Measurements from ENCODE around the gene PTPRC.

Gene PTPRC

DNA sequence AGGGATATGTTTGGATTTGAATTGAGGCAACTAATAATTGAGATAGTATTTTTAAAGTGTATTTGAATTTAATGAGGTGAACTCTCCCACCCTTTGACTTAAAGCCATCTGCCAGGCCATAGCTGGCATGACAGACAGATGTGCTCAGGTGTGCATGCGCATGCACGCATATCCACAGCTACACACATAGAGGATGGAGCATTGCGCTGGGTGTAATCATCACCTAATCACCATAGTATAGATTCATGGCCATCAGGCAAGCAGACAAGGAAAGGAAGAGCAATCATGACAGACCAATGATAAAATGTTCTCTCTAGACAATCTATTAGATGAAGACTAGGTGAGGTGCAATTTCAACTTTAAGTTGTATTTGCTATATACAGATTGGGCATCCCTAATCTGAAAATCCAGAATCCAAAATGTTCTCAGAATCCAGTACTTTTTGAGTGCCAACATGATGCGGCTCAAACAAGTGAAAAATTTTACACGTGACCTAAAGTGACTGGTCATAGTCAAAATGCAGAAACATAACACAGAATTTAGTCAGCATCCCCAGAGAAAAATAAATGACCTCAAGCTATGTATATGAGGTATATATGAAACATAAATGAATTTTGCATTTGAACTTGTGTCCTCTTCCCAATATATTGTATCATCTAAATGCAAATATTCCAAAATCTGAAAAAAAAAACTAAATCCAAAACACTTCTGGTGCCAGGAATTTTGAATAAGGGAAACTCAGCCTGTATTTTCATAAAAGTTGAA lies 70.1 kb downstream of the PTPRC start:
- no peak for DNase-seq

- DNase-seq, result no peak
Observed at GRCh38 chr1:198711837-198712236, 73.0 kb downstream of the PTPRC start.

DNA sequence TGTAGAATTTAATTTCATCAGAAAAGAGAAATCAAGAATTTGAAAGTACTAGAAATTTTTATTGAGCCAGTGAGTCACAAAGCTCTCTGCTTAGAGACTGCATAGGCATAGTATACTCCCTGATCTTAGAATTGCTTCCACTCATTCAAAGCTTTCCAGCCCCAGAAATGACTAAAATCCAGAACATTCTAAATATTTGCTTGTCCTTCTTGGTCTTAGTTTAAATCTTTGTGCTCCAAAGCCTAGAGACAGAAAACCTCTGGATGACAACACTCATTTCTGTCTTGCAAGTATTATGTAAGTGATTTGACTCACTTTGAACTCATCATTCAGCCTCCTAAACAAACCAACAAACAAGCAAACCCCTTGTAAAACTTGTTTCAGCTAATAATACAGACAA lies 74.2 kb downstream of the PTPRC start:
- DNase-seq, result no peak

DNA sequence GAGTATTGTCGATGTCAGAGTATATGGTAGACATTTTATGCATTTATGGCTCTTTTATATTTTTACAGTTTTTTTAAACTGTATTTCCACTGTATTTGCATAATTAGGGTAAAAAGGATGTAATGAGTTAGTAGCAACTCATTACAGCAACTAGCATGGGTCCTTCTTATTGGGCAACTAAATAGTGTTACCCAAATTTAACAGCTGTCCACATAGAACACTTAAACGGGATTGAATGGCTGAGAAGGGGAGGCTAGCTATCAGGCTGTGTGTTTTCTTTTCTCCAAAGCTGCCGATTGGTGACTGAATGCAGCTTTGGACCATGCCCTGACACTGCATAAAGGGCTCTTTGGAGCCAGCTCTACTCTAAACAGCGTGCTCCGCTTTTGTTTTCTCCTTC lies 75.4 kb downstream of the PTPRC start:
- DNase-seq, result no peak

DNA sequence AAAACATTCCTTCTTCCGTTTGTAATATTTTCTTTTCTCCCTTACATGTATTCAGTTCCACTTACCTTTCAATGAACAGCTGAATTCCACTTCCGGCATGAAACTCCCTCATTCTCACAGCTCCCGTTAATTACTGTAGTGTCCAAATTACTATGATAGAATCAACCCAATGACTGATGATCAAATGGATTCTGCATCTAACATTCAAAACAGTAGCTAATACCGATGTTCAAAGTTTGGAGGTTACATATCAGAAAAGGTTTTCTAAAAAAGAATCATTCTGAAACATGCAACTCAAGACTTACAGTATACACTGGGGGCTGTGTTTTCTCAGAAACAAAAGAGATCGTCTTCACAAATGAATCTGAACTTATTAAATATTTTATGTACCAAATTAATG lies 77.2 kb downstream of the PTPRC start:
- DNase-seq, result no peak

DNA sequence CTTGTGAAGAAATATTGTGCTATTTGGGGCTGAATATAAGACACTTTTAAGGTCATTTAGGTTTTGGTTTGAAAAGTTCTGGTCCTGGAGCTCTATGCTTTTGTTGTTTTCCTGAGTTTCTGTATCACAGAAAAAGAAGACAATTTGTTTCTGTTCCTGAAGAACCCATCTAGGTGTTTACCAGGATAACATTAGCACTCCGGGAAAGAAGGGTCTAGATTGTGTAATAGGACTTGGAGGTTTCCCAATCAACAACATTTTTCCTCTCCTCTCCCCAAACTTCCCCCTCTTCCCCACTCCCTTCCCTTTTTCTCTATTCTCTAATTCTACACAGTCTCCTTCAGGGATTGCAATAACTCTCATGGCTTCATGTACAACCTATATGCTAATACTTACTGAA lies 78.7 kb downstream of the PTPRC start:
- no peak for DNase-seq

- DNase-seq, result no peak
Observed at GRCh38 chr1:198723127-198723526, 84.3 kb downstream of the PTPRC start.

GRCh38 chr1:198725090-198725489 lies 86.2 kb downstream of the PTPRC start:
- no peak for DNase-seq

DNA sequence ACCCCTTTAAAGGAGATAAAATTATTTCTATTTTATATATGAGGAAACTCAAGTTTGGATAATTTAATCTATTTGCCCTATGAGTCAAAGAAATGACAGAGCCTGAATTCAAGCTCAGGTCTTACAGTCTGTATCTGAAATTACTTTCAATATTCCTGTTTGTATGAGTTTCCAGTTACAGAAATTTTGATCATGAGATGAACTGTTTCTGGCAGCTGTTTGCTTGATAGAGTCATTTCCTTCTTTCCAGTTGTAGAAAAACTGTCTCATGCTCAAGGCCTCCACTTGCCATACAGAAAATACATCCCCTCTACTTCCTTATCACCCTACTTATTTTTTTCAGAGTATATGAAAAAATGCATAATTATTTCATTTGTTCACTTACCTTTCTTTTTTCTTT lies 87.6 kb downstream of the PTPRC start:
- DNase-seq, result no peak

DNA sequence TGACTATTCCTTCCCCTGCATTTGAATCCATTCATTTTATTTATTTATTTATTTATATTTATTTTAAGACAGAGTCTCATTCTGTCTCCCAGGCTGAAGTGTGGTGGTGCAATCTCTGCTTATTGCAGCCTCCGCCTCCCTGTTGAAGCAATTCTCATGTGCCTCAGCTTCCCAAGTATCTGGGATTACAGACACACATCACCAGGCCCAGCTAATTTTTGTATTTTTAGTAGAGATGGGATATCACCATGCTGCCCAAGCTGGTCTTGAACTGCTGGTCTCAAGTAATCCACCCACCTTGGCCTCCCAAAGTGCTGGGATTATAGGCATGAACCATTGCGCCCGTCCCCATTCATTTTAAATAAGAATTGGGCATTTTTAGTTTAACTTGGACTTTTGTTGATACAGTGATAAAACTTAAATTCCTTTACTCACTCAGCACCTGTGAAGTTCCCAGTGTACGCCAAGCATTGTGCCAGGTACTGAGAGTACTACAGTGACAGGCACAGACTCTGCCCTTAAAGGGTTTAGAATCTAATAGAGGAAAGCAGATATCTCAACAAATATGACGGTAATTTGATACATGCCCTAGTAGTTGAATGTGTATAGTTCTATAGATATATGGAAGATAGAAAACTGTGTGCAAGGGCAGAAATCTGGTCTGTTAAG lies 90.5 kb downstream of the PTPRC start:
- DNase-seq, result no peak

DNA sequence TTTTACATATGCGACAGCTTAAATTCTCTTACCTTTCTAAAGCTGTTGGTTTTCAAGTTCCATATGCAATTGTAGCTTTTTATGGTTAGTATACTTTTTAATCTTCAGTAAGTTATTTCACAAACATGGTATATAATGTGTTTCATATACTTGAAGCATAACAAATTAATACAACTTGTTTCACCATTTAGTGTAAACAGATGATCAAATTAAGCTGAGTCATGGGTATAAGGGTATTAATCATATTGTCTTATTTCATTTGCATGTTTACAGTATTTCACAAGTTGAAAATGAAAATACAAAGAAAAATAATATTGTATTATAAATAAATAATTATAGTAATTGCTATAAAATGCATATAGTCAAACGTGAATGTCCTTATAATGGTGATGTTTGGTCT lies 92.1 kb downstream of the PTPRC start:
- no peak for DNase-seq

- DNase-seq, result no peak
Observed at GRCh38 chr1:198734323-198735008, 95.6 kb downstream of the PTPRC start.

DNA sequence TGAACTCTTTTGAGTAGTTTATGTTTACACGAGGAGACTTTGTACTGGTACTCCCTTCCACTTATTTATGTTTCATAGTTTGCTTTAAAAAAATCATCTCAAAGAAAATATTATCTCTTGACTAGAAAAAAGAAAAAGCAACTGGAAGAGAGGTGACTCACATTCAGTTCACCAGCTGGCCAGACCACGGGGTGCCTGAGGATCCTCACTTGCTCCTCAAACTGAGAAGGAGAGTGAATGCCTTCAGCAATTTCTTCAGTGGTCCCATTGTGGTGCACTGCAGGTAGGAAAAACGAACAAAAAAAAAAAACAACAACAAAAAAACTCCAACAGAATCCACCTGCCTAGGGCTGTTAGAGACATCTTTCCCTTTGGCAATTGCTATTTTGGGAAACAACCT lies 102.9 kb downstream of the PTPRC start:
- DNase-seq, result no peak

DNA sequence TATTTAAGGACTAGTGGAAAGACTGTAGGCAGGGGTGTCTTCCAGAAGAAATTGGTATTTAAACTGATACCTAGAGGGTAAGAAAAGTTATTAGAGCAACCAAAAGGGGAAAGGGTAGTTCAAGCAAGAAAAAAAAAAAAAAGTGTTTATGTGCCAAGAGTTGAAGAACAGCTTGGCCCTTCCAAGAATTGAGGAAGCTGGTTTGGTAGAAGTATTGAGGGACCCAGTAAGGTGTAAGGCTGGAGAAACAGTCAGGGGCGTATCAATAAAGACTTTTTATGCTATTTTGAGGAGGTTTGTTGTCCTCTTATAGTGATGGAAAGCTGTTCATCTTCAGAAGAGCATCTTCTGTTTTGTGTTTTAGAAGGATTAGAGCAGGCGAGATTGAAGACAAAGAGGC lies 108.3 kb downstream of the PTPRC start:
- DNase-seq, result no peak

GRCh38 chr1:198749279-198749678 lies 110.4 kb downstream of the PTPRC start:
- no peak for DNase-seq

DNA sequence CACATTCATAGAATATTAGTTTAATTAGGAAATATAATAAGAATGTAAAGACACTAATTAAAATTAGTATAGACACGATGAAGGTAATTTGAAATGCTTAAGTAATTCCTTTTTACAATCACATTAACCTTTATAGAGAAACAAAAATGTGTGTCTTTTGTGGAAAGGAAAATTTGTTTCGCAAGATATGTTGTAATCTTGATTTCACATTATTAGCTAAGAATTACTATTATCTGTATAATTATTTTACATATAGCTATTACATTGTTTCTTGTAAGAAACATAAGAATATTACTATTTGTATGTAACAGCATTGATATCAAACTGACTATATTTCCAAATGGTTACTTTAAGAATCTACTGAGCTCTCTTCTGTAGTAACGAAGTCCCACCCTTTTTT lies 111.2 kb downstream of the PTPRC start:
- DNase-seq, result no peak

DNA sequence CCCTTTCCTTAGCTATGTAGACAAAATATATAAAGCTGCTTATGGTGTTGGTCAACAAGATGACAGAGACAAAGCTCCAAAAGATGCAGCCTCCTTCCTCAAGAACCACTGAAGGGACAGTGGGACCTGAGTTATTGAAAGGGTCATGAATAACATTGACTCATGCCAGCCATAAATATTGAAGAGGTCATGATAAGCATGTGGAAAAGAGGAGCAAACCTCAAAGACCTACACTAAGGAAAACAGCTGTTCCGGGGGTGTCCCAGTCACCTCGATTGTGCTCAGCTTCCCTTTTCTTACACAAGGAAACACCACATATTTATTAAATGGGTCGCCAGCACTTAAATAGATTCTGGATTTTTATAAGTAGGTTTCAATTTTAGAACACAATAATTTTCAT lies 112.9 kb downstream of the PTPRC start:
- DNase-seq, result no peak

DNA sequence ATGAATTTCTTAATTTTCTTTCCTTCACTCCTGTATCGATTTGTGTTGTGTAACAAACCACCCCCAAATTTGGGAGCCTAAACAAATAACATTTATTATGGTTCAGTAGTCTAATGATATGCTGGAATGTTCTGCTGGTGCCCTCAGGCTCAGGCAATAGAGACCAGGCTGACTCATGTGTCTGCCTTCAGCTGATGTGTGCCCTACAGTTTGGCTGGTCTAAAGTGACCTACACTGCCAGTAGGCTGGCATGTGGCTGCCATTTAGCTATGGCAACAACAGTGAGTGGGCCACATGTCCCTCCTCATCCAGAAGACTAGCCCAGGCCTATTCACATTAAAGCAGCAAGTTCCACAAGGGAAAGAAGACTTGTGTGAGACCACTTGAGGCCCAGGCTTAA lies 115.8 kb downstream of the PTPRC start:
- no peak for DNase-seq

- no peak for DNase-seq
Observed at GRCh38 chr1:198755715-198756114, 116.9 kb downstream of the PTPRC start.

DNA sequence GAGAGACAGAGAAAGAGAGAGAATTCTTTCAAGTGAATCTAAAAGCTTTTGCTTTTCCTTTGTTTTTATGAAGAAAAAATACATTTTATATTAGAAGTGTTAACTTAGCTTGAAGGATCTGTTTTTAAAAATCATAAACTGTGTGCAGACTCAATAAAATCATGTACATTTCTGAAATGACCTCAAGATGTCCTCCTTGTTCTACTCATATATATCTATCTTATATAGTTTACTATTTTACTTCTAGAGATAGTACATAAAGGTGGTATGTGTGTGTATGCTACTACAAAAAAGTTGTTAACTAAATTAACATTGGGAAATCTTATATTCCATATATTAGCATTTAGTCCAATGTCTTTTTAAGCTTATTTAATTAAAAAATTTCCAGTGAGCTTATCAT lies 117.6 kb downstream of the PTPRC start:
- DNase-seq, result no peak

DNA sequence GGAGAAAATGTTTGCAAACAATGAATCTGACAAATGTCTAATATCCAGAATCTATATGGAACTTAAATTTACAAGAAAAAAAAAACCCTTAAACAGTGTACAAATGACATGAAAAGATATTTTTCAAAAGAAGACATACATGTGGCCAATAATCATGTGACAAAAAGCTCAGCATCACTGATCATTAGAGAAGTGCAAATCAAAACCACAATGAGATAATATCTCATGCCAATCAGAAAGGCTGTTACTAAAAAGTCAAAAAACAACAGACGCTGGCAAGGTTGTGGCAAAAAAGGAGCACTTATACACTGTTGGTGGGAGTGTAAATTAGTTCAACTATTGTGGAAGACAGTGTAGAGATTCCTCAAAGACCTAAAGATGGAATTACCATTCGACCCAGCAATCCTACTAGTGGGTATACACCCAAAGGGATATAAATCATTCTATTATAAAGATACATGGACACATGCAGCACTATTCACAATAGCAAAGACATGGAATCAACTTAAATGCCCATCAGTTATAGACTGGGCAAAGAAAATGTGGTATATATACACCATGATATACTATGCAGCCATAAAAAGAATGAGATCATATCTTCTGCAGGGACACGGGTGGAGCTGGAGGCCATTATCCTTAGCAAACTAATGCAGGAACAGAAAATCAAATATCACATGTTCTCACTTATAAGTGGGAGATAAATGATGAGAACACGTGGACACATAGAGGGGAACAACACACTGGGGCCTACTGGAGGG lies 123.2 kb downstream of the PTPRC start:
- DNase-seq, result peak; percentile 32

- no peak for DNase-seq
Observed at GRCh38 chr1:198763298-198763714, 124.5 kb downstream of the PTPRC start.

GRCh38 chr1:198764748-198765147 lies 125.9 kb downstream of the PTPRC start:
- no peak for DNase-seq

Measured in CD4-positive, alpha-beta T cell treated with Interleukin-12 subunit alpha and Interleukin-12 subunit beta, for 1 hour (primary cell).